Measurements from ENCODE around the gene IPPK.

Gene IPPK

GRCh38 chr9:92711146-92711545, 41.2 kb upstream of the IPPK start:
- no peak for DNase-seq (ENCODE audit: low spot score)
- TF ChIP-seq CTCF (IDR thresholded peaks at IDR 0.05; ENCODE audit: borderline replicate concordance, control extremely low read depth, extremely low read depth, insufficient read depth, missing control alignments) = no peak
- in situ Hi-C loops (cut with MboI; ENCODE audit: low sequenced_read_pairs, unreplicated experiment) = loop anchor here (10.0 kb wide), 1 partner anchor 74 kb away; no protein-coding TSS in a partner anchor

GRCh38 chr9:92710368-92710767, 40.4 kb upstream of the IPPK start:
- DNase-seq (ENCODE audit: low spot score) = no peak
- in situ Hi-C loops (cut with MboI; ENCODE audit: low sequenced_read_pairs, unreplicated experiment) = loop anchor here (10.0 kb wide), 1 partner anchor 74 kb away; no protein-coding TSS in a partner anchor
- no peak for TF ChIP-seq CTCF (IDR thresholded peaks at IDR 0.05; ENCODE audit: borderline replicate concordance, control extremely low read depth, extremely low read depth, insufficient read depth, missing control alignments)

GRCh38 chr9:92709954-92710353, 40.0 kb upstream of the IPPK start:
- no peak for TF ChIP-seq CTCF (IDR thresholded peaks at IDR 0.05; ENCODE audit: borderline replicate concordance, control extremely low read depth, extremely low read depth, insufficient read depth, missing control alignments)
- in situ Hi-C loops (cut with MboI; ENCODE audit: low sequenced_read_pairs, unreplicated experiment) = loop anchor here (10.0 kb wide), 1 partner anchor 75 kb away; no protein-coding TSS in a partner anchor

GRCh38 chr9:92709240-92709639, 39.3 kb upstream of the IPPK start:
- in situ Hi-C loops (cut with MboI; ENCODE audit: low sequenced_read_pairs, unreplicated experiment) = no loop called here
- DNase-seq (ENCODE audit: low spot score) = no peak
- TF ChIP-seq CTCF (IDR thresholded peaks at IDR 0.05; ENCODE audit: borderline replicate concordance, control extremely low read depth, extremely low read depth, insufficient read depth, missing control alignments) = no peak

More at GRCh38 chr9:92709954-92710353, 40.0 kb upstream of the IPPK start:
- DNase-seq (ENCODE audit: low spot score) = no peak

GRCh38 chr9:92707530-92707929, 37.6 kb upstream of the IPPK start:
- in situ Hi-C loops (cut with MboI; ENCODE audit: low sequenced_read_pairs, unreplicated experiment) = no loop called here
- no peak for TF ChIP-seq CTCF (IDR thresholded peaks at IDR 0.05; ENCODE audit: borderline replicate concordance, control extremely low read depth, extremely low read depth, insufficient read depth, missing control alignments)
- DNase-seq (ENCODE audit: low spot score) = no peak

- peak; percentile 83 for TF ChIP-seq CTCF (IDR thresholded peaks at IDR 0.05; ENCODE audit: borderline replicate concordance, control extremely low read depth, extremely low read depth, insufficient read depth, missing control alignments)
- peak; percentile 63 for DNase-seq (ENCODE audit: low spot score)
- in situ Hi-C loops (cut with MboI; ENCODE audit: low sequenced_read_pairs, unreplicated experiment) = no loop called here
Observed at GRCh38 chr9:92706218-92706940, 36.4 kb upstream of the IPPK start.
